Left ventricle myocardium superior (tissue), 1 donor: ENCODE measurements around the gene IL36RN. TPM values are rescaled to one million over a fixed set of nuclear protein-coding genes. Genes with fewer than 3 reads are reported as not detected.
"Not testable (repeated sequence)": the region's sequence is repeated elsewhere in the genome, so short reads cannot be mapped to it uniquely, and the experiment has no call there.

Source experiments
- ATAC-seq: fragments of 200-7000 bp; cut with Tn5 transposase; one replicate; pipeline ENCODE4 v1.9.1; 2020; ENCODE audit warnings: mild to moderate bottlenecking, moderate library complexity
- DNase-seq: peaks from one replicate; pipeline ENCODE4 v3.0.0-alpha.2; 2020
- intact Hi-C: fragments of 100-400 bp; cut with micrococcal nuclease; formaldehyde crosslinking; loops from one replicate; pipeline ENCODE4 v1.11.0; 2022
- total RNA-seq: library from RNA; stranded (reverse); fragmentation: NEBNext Ultra II Directional; extraction: Animal tissue kit (Norgen Biotek cat#: 25700); gene quantifications from one replicate; pipeline ENCODE4 v1.2.1, GENCODE V29; 2021
- donor health status: DM: no; HTN: yes; CAD: no; lungs with severe emphysema.

The IL36RN gene
- total RNA-seq, 1 donor from 2014 or later = not detected

GRCh38 chr2:113091231-113091896 is 32.4 kb downstream of the IL36RN start:
- intact Hi-C loops = no loop called here
- ATAC-seq (no peak), DNase-seq (no peak)

DNA sequence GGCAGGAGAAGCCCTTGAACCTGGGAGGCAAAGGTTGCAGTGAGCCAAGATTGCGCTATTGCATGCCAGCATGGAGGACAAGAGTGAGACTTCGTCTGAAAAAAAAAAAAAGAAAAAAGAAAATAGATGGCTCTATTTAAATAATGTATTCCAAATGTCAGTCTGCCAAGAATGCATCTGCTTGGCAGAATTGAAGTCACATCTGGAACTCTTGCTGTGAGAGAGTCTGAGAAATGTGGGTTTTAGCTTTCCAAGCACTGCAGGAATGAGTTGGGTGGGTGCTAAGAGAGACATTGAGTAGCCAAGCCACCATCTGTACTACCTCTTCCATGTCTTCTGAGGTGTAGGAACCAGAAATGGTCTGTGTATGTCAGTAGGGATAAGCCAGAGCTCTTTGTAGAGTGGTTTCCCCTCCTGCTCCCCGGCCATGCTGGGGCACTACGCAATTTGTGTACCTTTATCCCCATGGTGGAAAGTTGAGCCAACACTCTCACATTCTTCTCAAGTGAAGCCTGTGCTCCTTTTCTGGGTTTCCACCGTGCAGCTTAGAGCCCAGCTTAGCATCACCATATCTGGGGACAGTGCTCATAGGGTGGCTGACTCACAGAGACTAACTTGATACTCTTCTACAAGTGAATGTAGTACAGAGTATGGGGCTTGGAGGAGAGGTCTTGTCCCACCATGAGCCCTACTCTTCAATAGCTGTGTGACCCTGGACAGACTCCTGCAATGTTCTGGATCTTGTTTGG is 34.0 kb downstream of the IL36RN start:
- intact Hi-C loops = no loop called here
- no peak for DNase-seq
- ATAC-seq = no peak

DNA sequence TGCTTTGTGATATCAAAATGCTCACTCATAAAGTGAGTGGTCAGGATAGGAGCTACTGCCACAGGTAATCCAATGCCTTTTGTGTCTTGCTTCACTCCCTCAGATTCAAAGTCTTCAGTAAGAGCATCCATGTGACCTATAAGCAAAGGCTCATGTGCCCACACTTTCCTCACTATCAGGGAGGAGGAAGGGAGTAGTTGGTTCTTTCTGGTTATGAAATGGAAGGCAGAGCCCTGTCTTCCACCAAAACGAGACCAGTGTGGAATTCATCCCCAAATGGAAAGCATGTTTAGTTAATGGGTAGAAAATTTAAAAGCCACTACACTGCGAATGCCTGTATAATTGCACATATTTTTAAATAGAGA is 34.6 kb downstream of the IL36RN start:
- DNase-seq (no peak), ATAC-seq (no peak)
- intact Hi-C loops = no loop called here

- ATAC-seq, DNase-seq, intact Hi-C loops: not testable (repeated sequence)
These were observed 37.3 kb downstream of the IL36RN start for GRCh38 chr2:113096306-113096705.

GRCh38 chr2:113096842-113097618 is 38.0 kb downstream of the IL36RN start:
- DNase-seq, ATAC-seq, intact Hi-C loops: not testable (repeated sequence)

GRCh38 chr2:113098041-113098440 is 39.0 kb downstream of the IL36RN start:
- ATAC-seq (no peak), DNase-seq (no peak)
- intact Hi-C loops = no loop called here

DNA sequence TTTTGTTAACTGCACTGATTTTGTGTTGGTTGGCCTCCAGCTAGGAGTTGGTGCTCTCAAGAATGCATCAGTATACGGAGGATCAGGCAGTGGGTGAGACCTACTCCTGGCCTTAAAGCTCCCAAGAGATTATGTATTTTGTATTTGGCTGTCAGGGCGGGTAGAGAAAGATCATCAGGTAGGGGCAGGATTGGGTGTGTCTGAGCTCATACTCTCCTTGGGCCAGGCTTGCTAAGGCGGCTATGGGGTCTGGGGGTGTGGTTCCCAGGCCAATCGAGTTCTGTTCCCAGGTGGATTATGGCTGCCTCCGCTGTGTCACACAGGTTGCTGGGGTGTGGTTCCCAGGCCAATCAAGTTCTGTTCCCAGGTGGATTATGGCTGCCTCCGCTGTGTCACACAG is 39.5 kb downstream of the IL36RN start:
- intact Hi-C loops = no loop called here
- no peak for DNase-seq
- no peak for ATAC-seq

DNA sequence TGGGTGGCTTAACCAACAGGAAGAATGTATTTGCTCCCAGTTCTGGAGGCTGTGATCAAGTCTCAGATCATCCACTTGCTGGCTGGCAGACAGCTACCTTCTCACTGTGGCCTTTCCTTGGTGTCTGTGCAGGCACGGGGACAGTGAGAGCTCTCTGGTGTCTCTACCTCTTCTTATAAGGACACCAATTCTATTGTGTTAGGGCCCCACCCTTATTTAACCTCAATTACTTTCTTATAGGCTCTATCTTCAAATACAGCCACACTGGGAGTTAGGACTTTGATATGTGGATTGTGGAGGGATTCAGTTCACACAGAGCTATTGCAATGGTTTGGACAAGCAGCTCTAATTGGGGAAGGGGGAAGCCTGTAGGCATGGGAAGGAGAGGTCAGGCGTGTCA is 43.1 kb downstream of the IL36RN start:
- intact Hi-C loops = no loop called here
- ATAC-seq = no peak
- no peak for DNase-seq

GRCh38 chr2:113103277-113103676 is 44.3 kb downstream of the IL36RN start:
- DNase-seq (no peak), ATAC-seq (no peak)
- intact Hi-C loops = no loop called here

GRCh38 chr2:113104054-113104611 is 45.1 kb downstream of the IL36RN start:
- DNase-seq (no peak), ATAC-seq (no peak)
- intact Hi-C loops = no loop called here

DNA sequence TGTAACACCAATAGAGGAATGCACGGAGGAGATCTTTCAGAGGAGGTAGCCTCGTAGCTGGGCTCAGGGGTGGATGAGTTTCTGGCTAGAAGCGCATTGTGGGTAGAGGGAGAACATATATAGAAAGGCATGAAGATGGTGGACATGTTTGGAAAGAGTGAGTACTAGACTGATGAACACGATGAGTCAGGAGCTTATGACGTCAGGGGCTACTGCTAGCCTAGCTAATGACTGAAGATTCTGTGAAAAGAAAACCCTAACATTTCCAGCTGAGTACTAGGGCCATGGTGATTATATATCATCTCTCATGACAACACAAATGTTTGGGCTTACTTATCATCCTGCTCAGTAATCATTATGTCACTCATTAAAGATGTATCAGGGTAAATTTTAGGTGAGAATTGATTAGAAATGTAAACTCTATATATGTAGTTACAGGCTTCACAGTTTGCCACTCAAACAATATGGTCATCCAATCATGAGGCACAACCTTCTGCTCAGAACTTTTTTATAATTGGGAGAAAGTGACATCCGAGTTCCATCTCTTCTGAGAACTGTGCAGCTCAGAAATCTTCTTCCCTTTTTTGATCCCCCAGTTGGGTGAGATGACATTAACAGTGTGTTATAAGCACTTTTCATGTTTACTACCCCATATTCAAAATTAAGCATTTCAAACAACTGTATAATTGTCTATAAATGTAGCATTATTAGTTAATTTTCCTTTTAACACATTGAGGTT is 46.2 kb downstream of the IL36RN start:
- DNase-seq = no peak
- ATAC-seq = no peak
- intact Hi-C loops = no loop called here

DNA sequence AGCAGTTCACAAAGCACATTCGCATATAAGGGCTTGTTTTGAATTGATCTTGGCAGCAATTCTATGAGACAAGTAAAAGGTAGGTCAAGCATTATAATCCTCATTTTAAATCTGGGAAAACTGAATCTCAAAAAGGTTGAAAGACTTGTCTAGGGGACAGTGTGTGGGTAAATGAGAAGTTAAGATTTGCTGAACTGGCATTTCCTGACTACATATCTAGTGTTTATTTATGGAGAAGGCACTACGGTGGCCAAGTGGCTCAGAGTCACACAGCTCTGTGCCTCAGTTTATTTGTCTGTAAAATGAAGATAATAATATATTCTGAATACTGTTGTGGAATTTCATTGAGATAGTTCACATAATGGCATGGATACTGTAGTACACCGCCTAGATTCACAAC is 52.1 kb downstream of the IL36RN start:
- DNase-seq = no peak
- intact Hi-C loops = no loop called here
- no peak for ATAC-seq

DNA sequence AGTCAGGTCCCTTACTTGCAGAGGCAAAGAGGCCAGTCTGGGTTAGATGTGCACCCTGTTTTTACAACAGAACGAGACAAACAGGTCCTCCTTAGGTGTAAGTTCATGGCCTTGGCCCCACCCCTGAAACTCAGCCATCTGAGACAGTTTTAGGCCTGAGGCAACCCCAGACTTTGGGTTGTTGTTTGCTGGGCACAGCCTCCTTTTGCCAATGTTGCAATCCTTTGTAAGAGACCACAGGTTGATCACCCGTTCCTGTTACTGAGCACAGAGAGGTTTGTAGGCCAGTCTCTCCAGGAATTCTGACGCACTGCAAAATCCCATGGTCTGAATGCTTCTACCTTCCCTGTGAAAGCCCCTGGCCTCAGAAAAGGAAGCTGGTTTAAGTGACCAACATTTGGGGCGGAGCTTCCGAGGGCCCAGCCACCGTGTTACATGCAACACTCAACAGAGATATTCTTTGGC is 52.9 kb downstream of the IL36RN start:
- DNase-seq = no peak
- no peak for ATAC-seq
- intact Hi-C loops = no loop called here

GRCh38 chr2:113112441-113112840 is 53.4 kb downstream of the IL36RN start:
- DNase-seq = no peak
- intact Hi-C loops = no loop called here

GRCh38 chr2:113112871-113113270 is 53.9 kb downstream of the IL36RN start:
- DNase-seq = no peak
- ATAC-seq = no peak
- intact Hi-C loops = no loop called here

More at GRCh38 chr2:113112441-113112840, 53.4 kb downstream of the IL36RN start:
- ATAC-seq = no peak

GRCh38 chr2:113113807-113114206 is 54.8 kb downstream of the IL36RN start:
- ATAC-seq = no peak
- intact Hi-C loops = no loop called here

More at GRCh38 chr2:113113807-113114206, 54.8 kb downstream of the IL36RN start:
- no peak for DNase-seq
